ENCODE measurements around the gene PAPPA2. TPM values are rescaled to one million over a fixed set of nuclear protein-coding genes. Genes with fewer than 3 reads are reported as not detected.

Gene PAPPA2
- total and polyA plus RNA-seq, 10 of the 15 experiments (the other 5 are each of a cell fraction or from before 2014, with no cell fraction given) = under 0.01 to 0.06 (median 0.03) TPM; not detected in 7

GRCh38 chr1:176745945-176746344 lies 283.0 kb downstream of the PAPPA2 start (continued):
- TF ChIP-seq, protein P1, sequence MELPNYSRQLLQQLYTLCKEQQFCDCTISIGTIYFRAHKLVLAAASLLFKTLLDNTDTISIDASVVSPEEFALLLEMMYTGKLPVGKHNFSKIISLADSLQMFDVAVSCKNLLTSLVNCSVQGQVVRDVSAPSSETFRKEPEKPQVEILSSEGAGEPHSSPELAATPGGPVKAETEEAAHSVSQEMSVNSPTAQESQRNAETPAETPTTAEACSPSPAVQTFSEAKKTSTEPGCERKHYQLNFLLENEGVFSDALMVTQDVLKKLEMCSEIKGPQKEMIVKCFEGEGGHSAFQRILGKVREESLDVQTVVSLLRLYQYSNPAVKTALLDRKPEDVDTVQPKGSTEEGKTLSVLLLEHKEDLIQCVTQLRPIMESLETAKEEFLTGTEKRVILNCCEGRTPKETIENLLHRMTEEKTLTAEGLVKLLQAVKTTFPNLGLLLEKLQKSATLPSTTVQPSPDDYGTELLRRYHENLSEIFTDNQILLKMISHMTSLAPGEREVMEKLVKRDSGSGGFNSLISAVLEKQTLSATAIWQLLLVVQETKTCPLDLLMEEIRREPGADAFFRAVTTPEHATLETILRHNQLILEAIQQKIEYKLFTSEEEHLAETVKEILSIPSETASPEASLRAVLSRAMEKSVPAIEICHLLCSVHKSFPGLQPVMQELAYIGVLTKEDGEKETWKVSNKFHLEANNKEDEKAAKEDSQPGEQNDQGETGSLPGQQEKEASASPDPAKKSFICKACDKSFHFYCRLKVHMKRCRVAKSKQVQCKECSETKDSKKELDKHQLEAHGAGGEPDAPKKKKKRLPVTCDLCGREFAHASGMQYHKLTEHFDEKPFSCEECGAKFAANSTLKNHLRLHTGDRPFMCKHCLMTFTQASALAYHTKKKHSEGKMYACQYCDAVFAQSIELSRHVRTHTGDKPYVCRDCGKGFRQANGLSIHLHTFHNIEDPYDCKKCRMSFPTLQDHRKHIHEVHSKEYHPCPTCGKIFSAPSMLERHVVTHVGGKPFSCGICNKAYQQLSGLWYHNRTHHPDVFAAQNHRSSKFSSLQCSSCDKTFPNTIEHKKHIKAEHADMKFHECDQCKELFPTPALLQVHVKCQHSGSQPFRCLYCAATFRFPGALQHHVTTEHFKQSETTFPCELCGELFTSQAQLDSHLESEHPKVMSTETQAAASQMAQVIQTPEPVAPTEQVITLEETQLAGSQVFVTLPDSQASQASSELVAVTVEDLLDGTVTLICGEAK (IDR thresholded peaks at IDR 0.05; ENCODE audit: borderline replicate concordance) = no peak
- TF ChIP-seq HCFC1 (IDR thresholded peaks at IDR 0.05; ENCODE audit: low read length) (no peak), CUX1 (IDR thresholded peaks at IDR 0.05; ENCODE audit: insufficient replicate concordance, low read depth, low read length) (no peak), ZNF207 (IDR thresholded peaks at IDR 0.05; ENCODE audit: borderline replicate concordance) (no peak), GATAD2B (conservative IDR thresholded peaks at IDR 0.05; ENCODE audit: low read depth) (no peak), ZNF384 (IDR thresholded peaks at IDR 0.05; ENCODE audit: borderline replicate concordance, low read depth, low read length) (no peak), HDGF (IDR thresholded peaks at IDR 0.05) (no peak), NFYB (IDR thresholded peaks at IDR 0.05; ENCODE audit: insufficient read depth, low read depth, low read length) (no peak), NR2C2 (IDR thresholded peaks at IDR 0.05; ENCODE audit: borderline replicate concordance, control insufficient read depth, insufficient read length, low read depth) (no peak), STAT1 (conservative IDR thresholded peaks at IDR 0.05) (no peak), TARDBP (IDR thresholded peaks at IDR 0.05; ENCODE audit: borderline replicate concordance) (no peak)
- TF ChIP-seq, protein P2, sequence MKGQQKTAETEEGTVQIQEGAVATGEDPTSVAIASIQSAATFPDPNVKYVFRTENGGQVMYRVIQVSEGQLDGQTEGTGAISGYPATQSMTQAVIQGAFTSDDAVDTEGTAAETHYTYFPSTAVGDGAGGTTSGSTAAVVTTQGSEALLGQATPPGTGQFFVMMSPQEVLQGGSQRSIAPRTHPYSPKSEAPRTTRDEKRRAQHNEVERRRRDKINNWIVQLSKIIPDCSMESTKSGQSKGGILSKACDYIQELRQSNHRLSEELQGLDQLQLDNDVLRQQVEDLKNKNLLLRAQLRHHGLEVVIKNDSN (IDR thresholded peaks at IDR 0.05; ENCODE audit: borderline replicate concordance, extremely low read length, insufficient read depth, low read depth, low read length) = no peak
